ENCODE results near the gene ST6GALNAC5.

The ST6GALNAC5 gene

DNA sequence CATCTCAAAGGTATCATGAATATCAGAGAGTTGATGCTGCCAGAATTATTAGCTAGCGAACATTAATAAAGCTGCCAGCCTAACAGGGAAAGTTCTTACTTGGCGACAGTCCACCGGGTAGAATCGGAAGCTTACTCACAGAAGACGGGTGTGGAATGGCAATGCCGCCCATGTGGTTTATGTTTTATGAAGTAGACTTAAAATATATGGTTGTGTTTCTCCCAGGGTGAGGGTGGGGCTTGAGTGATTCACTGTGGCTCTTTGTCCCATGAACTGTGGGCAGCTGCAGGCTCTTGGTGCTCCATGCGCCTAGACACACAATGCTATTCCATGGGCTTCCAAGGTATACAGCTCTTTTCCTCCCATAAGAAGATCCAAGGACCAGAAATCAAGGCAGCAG, 189.2 kb downstream of the ST6GALNAC5 start:
- DNase-seq, result no peak

DNA sequence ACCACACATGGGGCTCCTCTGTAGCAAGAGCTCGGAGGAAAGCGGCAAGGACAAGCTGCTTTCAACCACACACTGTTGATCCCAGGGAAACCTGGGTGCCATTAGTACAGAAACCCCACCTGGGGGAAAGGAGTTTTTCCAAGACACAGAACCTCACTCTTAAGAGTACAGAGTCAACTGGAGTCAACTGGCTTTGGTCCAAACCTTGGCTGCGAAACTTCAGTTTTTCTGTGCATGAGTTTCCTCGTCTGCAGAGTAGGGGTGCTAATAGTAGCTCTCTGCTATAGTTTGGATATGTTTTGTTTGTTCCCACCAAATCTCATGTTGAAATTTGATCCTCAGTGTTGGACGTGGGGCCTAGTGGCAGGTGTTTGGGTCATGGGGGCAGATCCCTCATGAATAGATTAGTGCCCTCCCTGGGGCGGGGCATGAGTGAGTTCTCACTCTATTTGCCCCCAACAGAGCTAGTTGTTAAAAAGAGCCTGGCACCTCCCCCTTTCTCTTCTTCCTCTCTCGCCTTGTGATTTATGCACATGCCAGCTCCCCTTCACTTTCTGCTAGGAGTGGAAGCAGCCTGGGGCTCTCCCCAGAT, 190.8 kb downstream of the ST6GALNAC5 start:
- no peak for DNase-seq

DNA sequence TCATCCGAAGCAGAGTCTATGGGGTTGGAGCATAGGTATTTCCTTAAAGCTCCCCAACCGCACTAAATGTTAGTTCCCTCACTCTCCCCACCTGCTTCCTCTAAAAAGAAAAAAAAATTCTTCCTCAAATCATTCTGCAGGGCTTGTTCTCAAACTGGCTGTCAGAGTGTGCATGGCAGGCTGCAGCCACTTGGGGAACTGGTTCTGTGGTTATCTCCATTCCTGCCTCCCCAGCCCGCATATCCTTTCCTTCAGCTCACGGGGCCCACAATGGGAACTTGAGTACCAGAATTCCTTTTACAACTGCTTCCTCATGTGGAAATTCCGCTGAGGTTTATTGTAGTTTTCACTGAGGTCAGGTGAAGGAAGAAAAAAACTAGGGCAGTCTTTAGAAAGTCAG, 192.7 kb downstream of the ST6GALNAC5 start:
- DNase-seq, result no peak

DNA sequence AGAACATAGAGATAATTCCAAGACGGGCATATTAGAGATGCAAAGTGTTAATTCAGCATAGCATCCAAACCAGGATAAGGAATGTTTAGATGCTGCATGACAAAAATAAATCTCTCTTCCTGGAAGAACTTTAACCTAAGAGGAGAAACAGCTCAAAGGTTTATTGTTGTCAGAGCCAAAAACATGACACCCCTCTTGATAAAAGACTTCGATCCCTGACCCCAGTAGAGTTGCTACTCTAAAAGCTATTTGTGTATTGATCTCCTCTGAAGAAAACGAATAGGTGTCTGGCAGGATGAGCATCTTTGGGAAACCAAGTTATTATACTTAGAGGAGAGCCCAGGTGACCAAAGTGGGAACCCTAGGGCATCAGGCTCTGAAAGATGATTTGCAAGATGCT, 193.9 kb downstream of the ST6GALNAC5 start:
- no peak for DNase-seq

DNA sequence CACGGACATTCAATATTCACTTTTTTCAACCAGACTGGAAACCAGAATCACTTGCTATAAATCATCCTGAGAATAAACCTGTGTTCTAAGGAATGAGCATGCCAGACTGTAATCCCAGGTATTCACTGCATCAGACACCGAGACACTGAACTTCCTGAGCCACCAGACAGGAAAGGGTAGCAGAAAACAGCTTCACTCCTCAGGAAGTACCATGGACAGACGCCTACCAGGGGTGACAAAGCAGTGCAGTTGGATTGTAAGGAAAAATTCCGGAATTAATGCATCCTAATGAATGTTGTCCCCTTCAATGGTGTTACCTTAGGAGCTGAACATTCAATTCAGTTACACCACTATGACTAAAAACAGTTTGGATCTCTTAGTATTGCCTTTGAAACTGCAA, 195.8 kb downstream of the ST6GALNAC5 start:
- DNase-seq, result no peak

DNA sequence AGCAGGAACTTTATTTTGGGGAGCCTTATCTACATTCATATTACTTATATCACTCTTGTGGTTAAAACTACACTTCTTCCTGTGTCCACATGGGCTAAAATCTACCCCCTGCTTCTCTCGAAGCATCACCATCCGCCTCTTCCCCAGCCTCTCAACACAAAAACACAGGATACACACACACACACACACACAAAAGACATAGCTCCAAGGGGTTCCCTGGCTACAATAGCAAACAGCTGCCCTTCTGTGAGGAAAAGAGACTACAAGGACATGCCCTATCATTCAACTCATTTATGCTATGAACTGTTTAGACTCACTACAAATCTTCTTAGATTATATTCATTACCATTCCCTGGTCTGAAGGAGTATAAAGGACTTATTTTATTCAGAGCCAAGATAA, 197.0 kb downstream of the ST6GALNAC5 start:
- DNase-seq, result no peak

- DNase-seq, result no peak
These were observed 198.5 kb downstream of the ST6GALNAC5 start for GRCh38 chr1:77065693-77066342.

DNA sequence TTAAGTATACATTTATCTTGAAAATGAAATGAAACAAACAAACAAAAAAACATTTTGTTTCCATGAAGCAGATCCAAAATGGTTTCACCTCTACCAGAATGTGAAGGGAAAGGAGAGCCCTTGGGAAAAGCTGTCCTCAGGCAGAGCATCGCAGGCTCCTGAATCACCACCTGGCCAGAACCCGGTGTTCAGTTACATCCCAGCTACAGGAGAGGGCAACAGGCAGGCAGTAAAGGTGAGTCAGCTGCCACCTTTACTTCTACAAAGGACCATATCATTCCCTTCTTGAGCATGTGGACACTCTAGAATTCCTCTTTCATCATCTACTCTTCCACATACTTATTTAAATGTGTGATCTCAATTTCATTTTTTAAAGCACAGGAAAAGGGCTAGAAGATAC, 200.7 kb downstream of the ST6GALNAC5 start:
- no peak for DNase-seq

DNA sequence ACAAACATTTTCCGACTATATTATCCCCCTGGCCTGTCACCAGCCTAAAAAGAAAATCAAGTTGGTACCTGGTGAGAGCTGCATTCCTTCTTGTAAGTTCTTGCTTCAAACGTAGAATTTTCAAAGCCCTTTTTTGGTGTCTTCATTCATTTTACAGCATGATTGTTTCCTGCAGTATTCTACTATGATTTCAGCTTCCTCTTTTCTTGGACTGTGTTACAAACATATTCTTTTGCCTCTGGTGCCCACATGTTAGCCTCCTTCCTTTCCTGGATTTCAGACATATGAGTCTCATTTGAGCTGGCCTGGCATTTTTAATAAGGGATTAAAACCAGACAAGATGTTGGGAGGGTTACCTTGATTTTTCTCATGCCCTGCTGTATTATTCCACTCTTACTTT, 209.5 kb downstream of the ST6GALNAC5 start:
- DNase-seq, result no peak

DNA sequence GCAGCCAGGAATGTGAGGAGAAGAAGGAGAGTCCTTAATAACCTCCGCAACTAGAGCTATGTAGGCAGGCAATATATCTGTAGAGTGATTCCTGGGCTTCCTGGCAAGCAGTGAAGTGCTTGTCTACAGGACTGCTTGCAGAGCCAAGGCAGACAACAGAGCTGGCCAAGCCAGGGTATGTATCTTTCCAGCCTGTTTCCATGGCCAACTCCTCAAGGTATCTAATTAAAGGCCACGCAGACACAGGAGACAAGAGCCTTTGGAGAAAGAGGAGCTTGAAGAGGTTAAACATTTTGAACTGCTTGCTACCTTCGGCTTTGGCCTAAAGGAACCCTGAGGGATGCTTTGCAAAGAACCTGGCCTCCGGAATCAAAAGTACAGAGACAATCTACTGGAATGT, 214.6 kb downstream of the ST6GALNAC5 start:
- DNase-seq, result no peak

DNA sequence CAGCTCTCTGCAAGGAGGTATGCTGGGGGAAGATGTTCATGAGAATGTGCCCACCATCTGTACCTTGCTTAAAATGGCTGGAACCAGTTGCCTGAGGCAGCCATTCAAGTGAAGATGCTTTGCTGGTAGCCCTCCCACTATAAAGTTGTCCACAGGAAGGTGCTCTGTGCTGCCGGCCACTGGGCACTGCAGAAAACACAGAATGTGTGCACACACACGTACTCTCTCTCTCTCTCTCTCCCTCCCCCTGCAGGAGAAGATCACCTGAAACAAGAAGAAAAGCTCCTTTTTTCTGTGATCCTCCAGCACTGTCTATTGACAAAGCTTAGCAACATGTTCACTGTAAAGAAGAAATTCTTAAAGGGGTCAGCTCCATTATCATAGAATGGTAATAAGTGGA, 217.2 kb downstream of the ST6GALNAC5 start:
- DNase-seq, result no peak

- no peak for DNase-seq
These were observed 217.8 kb downstream of the ST6GALNAC5 start for GRCh38 chr1:77085109-77085508.

DNA sequence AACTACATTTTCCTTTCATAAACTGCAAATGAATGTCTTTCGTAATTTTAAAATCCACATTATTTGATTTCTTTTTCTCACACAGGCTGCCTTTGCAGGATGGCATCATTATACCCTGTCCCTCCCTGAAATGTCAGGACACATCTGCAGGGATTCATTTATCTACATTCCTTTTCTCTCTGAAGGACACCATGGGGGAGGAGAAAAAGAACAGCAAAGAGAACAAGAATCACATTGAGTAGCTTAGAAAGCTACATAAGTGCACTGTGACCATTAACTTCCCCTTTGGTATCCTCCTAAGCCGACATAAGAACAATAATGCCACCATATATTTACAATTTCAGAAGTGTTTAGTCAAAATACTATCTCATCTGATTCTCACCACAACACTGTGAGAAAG, 222.5 kb downstream of the ST6GALNAC5 start:
- DNase-seq, result no peak

DNA sequence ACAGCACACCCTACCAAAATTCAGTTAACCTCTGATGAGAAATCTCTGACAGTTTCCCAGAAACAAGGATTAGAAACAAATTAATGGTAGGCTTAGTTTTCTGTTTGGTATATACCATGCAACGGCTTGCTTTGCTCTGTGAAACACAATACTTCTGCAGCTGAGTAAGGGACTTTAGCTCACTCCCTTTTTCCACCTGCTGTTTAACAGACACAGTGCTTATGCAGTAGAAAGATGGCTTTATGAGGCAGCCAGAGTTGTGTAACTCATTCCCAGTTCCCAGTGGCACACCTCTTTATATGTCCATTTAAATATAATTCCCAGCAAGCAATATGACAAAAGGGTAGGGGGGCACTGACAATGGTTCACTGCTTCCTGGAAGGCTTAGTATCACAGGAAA, 228.0 kb downstream of the ST6GALNAC5 start:
- no peak for DNase-seq

- no peak for DNase-seq
These were observed 229.4 kb downstream of the ST6GALNAC5 start for GRCh38 chr1:77096496-77097255.

GRCh38 chr1:77100875-77101274, 233.6 kb downstream of the ST6GALNAC5 start:
- peak; percentile 24 for DNase-seq

- DNase-seq, result no peak
These were observed 236.2 kb downstream of the ST6GALNAC5 start for GRCh38 chr1:77103486-77103885.

- DNase-seq, result no peak
These were observed 237.4 kb downstream of the ST6GALNAC5 start for GRCh38 chr1:77104672-77105071.

Measured in EL (cell line).